Ecto neural progenitor cell (in vitro differentiated cells): ENCODE results near the gene SPANXD.
"Not testable (repeated sequence)": the region's sequence is repeated elsewhere in the genome, so short reads cannot be mapped to it uniquely, and the experiment has no call there.

Source experiments
- DNase-seq: peaks from one replicate; pipeline ENCODE4 v3.0.0-alpha.2; 2018; ENCODE audit warnings: low spot score

SPANXD gene, protein sequence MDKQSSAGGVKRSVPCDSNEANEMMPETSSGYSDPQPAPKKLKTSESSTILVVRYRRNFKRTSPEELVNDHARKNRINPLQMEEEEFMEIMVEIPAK

GRCh38 chrX:141698639-141699038, at the start of gene SPANXD:
TSS of gene SPANXD (minus strand) at chrX:141698739. CDS start at chrX:141698405, 334 bp downstream.
- DNase-seq, result not testable (repeated sequence)

DNA sequence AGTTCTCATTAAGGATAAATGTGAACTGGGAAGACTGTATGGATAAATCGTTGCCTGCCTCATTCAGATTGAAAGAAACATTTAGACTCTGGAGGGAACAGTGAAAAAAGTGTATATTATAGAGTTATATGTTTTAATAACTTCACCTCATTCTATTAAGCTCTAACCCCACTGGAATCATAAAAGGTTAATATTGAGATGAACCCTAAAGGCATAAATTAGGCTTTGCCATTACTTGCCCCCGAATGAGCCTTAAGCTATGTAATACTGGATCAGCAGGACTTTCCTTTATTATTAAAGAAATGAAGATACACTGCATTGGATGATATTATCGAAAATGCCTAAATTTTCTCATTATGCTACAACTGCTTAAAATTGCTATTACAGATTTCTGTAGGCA, 44.1 kb upstream of the SPANXD start:
- no peak for DNase-seq

DNA sequence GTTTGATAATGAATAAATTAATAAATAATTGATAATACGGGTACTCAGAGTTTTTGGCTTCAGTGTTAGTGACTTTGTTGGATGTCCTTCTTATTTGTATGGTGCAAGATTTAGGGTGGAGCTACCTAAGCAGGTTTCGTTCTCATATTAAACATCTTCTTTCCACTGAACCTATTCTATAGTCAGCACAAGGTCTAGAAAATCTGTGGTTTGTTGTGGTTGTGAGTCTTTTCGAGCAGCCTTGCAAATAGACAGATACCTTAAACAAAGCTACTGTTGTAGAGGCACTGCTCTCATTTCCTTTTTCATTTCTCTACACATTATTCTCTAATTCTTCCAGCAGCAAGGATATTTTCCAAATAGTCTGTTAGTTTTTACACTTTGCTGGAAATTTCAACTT, 38.1 kb upstream of the SPANXD start:
- DNase-seq, result no peak

DNA sequence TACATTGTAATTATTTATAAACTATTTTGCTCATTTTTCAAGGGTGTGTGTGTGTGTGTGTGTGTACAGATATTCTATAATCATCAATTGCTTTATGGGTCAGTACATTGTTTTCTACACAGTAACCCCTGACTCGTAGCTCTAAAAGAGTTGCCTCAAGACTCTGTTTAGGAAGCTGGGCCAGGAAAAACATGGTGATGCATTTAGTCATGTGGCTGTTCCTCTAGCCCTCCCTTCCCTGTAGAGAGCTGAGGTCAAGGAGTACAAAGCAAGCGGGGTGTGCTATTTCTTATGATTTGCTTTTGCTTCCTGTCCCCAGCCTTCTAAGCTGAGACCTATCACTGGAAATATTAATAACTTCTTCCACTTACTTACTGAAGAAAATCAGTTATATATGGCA, 34.8 kb upstream of the SPANXD start:
- DNase-seq, result no peak

GRCh38 chrX:141732031-141732430, 33.5 kb upstream of the SPANXD start:
- no peak for DNase-seq

- DNase-seq, result no peak
These were observed 25.6 kb upstream of the SPANXD start for GRCh38 chrX:141724186-141724585.

DNA sequence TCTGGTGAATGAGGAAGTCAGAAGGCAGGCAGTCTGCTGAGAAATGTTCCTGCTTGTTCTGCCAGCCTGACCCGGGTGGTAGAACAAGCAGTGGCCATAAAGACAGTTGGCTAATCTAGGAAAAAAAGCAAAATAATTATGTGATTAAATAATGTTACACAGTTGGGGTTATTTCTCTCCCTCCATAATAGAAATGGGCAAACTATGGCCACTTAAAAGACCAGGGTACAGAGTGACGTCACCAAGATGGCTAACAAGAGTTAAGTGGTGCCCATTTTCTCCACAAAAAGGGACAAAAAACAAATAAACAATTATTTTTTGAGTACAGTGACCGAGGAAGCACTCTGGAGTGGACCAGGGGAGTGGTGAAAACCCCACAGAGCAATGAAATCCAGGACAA, 16.1 kb upstream of the SPANXD start:
- no peak for DNase-seq

DNA sequence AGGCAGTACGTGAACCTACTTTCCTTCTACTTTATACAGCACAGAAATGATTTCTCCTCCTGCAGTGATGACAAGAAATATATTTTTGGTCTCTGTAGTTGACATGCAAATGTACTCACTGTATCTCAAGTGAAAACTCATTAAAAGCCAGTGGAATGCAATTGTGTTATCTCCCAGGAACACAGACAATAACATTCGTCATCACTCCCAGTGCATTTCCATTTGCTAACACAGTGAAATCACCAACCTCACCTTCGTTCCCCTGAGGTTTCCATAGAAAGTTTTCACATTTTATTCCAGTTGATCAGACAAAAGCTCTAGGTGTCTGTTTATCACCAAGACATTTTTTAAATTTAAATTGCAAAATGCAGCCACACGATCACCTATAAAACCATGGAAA, 2.5 kb upstream of the SPANXD start:
- no peak for DNase-seq

- no peak for DNase-seq
These were observed 24.6 kb downstream of the SPANXD start for GRCh38 chrX:141673946-141674345.

DNA sequence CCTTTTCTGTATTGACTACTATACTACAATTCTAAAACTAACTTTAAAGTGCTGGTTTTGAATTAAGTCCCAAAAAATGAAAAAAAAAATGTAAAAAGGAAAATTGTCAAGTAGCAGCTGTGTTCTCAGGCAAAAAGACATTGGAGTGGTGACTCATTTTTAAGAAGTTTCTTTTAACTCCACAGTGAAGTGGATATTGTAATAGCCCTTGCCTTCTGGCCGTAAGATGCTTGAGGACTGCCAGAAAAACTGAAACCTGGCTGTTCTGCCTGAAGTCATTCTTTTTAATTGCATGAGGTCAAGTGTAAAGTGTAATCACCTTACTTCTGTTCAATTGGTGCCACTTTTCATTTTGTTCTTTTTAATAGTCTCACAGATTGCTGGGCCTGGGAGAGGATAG, 28.9 kb downstream of the SPANXD start:
- no peak for DNase-seq

DNA sequence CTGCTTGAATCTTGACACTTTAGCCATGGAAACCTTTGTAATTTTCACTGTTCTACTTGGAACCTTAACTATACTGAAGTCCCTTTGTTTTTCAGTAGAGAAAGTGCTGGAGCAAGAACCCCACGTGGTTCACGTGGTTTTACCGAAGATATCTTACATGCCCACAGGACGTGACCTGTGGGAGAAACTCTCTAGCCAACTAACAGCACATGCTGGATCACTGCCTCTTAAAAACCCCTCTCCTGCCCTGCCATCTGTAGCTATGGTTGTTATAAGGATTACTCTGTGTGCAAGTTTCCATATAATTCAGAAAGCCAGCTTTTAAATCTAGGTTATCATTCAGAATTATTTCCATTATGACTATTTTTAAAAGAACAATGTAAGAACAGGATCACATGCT, 30.2 kb downstream of the SPANXD start:
- DNase-seq, result no peak

GRCh38 chrX:141662781-141663180, 35.8 kb downstream of the SPANXD start:
- DNase-seq, result no peak

GRCh38 chrX:141652286-141652685, 46.3 kb downstream of the SPANXD start:
- DNase-seq, result no peak
